ENCODE measurements around the gene DGLUCY. TPM values are rescaled to one million over a fixed set of nuclear protein-coding genes. Genes with fewer than 3 reads are reported as not detected.

The DGLUCY gene
- total RNA-seq, 3 donors from 2014 or later: 32.6 to 35.7 (median 34.4) TPM

- peaks cover 12% of the 10 kb centered on the region for H3K36me3 ChIP-seq
- H3K27ac ChIP-seq: no peak overlapping the region
- intact Hi-C loops (cut with DNase I; ENCODE audit: low total_unique reads): loop anchor here (1.0 to 10.0 kb wide), 2 partner anchors 21 to 1720 kb away; no protein-coding TSS in a partner anchor
- TF ChIP-seq POLR2AphosphoS5 (IDR thresholded peaks at IDR 0.05): no peak
- no peak for TF ChIP-seq CTCF (IDR thresholded peaks at IDR 0.05)
- TF ChIP-seq POLR2A (IDR thresholded peaks at IDR 0.05): no peak
- H3K27me3 ChIP-seq: no peaks in the 10 kb centered on the region
- H3K9me3 ChIP-seq: no peaks in the 10 kb centered on the region
- no peak for DNase-seq (ENCODE audit: low spot score in 2 of 2)
- H3K4me1 ChIP-seq: no peaks in the 10 kb centered on the region
- H3K4me3 ChIP-seq: no peak overlapping the region
Measured at GRCh38 chr14:91184559-91184958, 70.7 kb downstream of the DGLUCY start.

GRCh38 chr14:91185721-91186120 is 71.8 kb downstream of the DGLUCY start:
- intact Hi-C loops (cut with DNase I; ENCODE audit: low total_unique reads): loop anchor here (10.0 kb wide), 1 partner anchor 1721 kb away; no protein-coding TSS in a partner anchor

GRCh38 chr14:91186515-91187066 is 72.7 kb downstream of the DGLUCY start:
- Histone ChIP-seq H3K27me3 (no peaks in the 10 kb centered on the region), H3K4me3 (no peak overlapping the region), H3K27ac (no peak overlapping the region), H3K36me3 (peaks cover 12% of the 10 kb centered on the region), H3K4me1 (no peaks in the 10 kb centered on the region), H3K9me3 (no peaks in the 10 kb centered on the region)
- intact Hi-C loops (cut with DNase I; ENCODE audit: low total_unique reads): loop anchor here (10.0 kb wide), 1 partner anchor 1722 kb away; no protein-coding TSS in a partner anchor
- TF ChIP-seq POLR2A (IDR thresholded peaks at IDR 0.05): no peak
- DNase-seq (ENCODE audit: low spot score in 2 of 2): no peak

More at GRCh38 chr14:91185721-91186120, 71.8 kb downstream of the DGLUCY start:
- H3K4me1 ChIP-seq: no peaks in the 10 kb centered on the region
- H3K27me3 ChIP-seq: no peaks in the 10 kb centered on the region
- TF ChIP-seq POLR2A (IDR thresholded peaks at IDR 0.05): no peak
- no peak for TF ChIP-seq POLR2AphosphoS5 (IDR thresholded peaks at IDR 0.05)
- no peak for TF ChIP-seq CTCF (IDR thresholded peaks at IDR 0.05)
- H3K27ac ChIP-seq: no peak overlapping the region
- no peak overlapping the region for H3K4me3 ChIP-seq
- H3K36me3 ChIP-seq: peaks cover 12% of the 10 kb centered on the region
- no peak for DNase-seq (ENCODE audit: low spot score in 2 of 2)
- H3K9me3 ChIP-seq: no peaks in the 10 kb centered on the region

GRCh38 chr14:91187271-91187670 is 73.4 kb downstream of the DGLUCY start:
- no peaks in the 10 kb centered on the region for H3K9me3 ChIP-seq
- no peaks in the 10 kb centered on the region for H3K4me1 ChIP-seq
- H3K27ac ChIP-seq: no peak overlapping the region
- intact Hi-C loops (cut with DNase I; ENCODE audit: low total_unique reads): loop anchor here (10.0 kb wide), 1 partner anchor 1722 kb away; no protein-coding TSS in a partner anchor
- no peak overlapping the region for H3K4me3 ChIP-seq
- no peaks in the 10 kb centered on the region for H3K27me3 ChIP-seq
- TF ChIP-seq POLR2A (IDR thresholded peaks at IDR 0.05) (no peak), CTCF (IDR thresholded peaks at IDR 0.05) (no peak), POLR2AphosphoS5 (IDR thresholded peaks at IDR 0.05) (no peak)
- DNase-seq (ENCODE audit: low spot score in 2 of 2): no peak
- H3K36me3 ChIP-seq: peaks cover 12% of the 10 kb centered on the region

- H3K27me3 ChIP-seq: no peaks in the 10 kb centered on the region
- no peak overlapping the region for H3K27ac ChIP-seq
- no peak overlapping the region for H3K4me3 ChIP-seq
- TF ChIP-seq POLR2AphosphoS5 (IDR thresholded peaks at IDR 0.05) (no peak), POLR2A (IDR thresholded peaks at IDR 0.05) (no peak), CTCF (IDR thresholded peaks at IDR 0.05) (no peak)
- intact Hi-C loops (cut with DNase I; ENCODE audit: low total_unique reads): loop anchor here (5.0 kb wide), 1 partner anchor 649 kb away; no protein-coding TSS in a partner anchor
- peaks cover 5% of the 10 kb centered on the region for H3K36me3 ChIP-seq
- DNase-seq (ENCODE audit: low spot score in 2 of 2): no peak
- H3K9me3 ChIP-seq: no peaks in the 10 kb centered on the region
- H3K4me1 ChIP-seq: no peaks in the 10 kb centered on the region
Measured at GRCh38 chr14:91190853-91191252, 77.0 kb downstream of the DGLUCY start.

Measured in breast epithelium (tissue), 4 donors.